Thyroid gland (tissue), 4 donors: ENCODE data around the gene POU2AF2.

ENCODE experiments used
- CTCF ChIP-seq, 6 experiments: fragments of 200-600 bp in 3 of 6; fragments of 450-650 bp in 3 of 6; sonication (generic) in 3 of 6; IDR thresholded peaks; one replicate each; pipeline ENCODE4 v1.5.1; 2016 to 2019; ENCODE audit warnings: antibody characterized with exemption in 6 of 6, mild to moderate bottlenecking in 2 of 6, inconsistent platforms in 1 of 6, moderate library complexity in 1 of 6
- POLR2A ChIP-seq, 2 donors: fragments of 450-650 bp; IDR thresholded peaks; one replicate each; pipeline ENCODE4 v1.6.1; 2017; ENCODE audit warnings: antibody characterized with exemption in 2 of 2, mild to moderate bottlenecking in 2 of 2, moderate library complexity in 1 of 2

GRCh38 chr11:111298413-111299100 lies 53.0 kb downstream of the POU2AF2 start, which contains the start of gene POU2AF3:
- TF ChIP-seq CTCF (IDR thresholded peaks at IDR 0.05) (no peak), POLR2A (IDR thresholded peaks at IDR 0.05) (no peak)
